Endothelial cell of umbilical vein (primary cell): ENCODE data around the gene SLC25A23. TPM values are rescaled to one million over a fixed set of nuclear protein-coding genes. Genes with fewer than 3 reads are reported as not detected.

Source experiments
- BruUV-seq: library from RNA; stranded (reverse); fragments of 400-500 nt; replicated peaks from 2 replicates; lab custom pipeline; 2021; lab: Mats Ljungman, UMichigan
- CTCF ChIA-PET: fragments of 300-600, 350-600 bp; sonication (Branson Sonifier 250); formaldehyde crosslinking; loops from one replicate; lab custom pipeline; 2021; ENCODE audit warnings: antibody characterized with exemption, inconsistent platforms; lab: Charles Lee
- POLR2A ChIA-PET: fragments of 300-600, 350-600 bp; sonication (Branson Sonifier 250); formaldehyde crosslinking; loops from one replicate; lab custom pipeline; 2021; ENCODE audit warnings: antibody characterized with exemption, inconsistent platforms; lab: Charles Lee
- DNase-seq: peaks from one replicate; pipeline ENCODE4 v3.0.0-alpha.2; 2011; ENCODE audit warnings: low read depth, low spot score
- FAIRE-seq: peaks from 2 replicates; lab custom pipeline; 2011; peaks lifted over from hg19 to GRCh38; lab: Jason Lieb, UNC
- H2AFZ ChIP-seq: 2 replicates; pipeline ENCODE4 v1.6.0; 2012; ENCODE audit warnings: low read depth, low read length, control low read depth, inconsistent platforms
- H3K27ac ChIP-seq: 2 replicates; pipeline ENCODE4 v1.5.1; 2011; ENCODE audit warnings: low read depth, mild to moderate bottlenecking, control low read depth, low read length, moderate library complexity; ENCODE audit not compliant: insufficient read depth
- H3K27me3 ChIP-seq, 2 experiments: 2 replicates each; pipeline versions ENCODE4 v1.6.0 to v1.6.1; 2011; ENCODE audit warnings: low read length in 2 of 2, mixed read lengths in 1 of 2; ENCODE audit not compliant: control insufficient read depth in 2 of 2, insufficient read depth in 2 of 2
- H3K36me3 ChIP-seq, 2 experiments: 2 replicates in 1 of 2; 3 replicates in 1 of 2; pipeline ENCODE4 v1.5.1; 2011; ENCODE audit warnings: low read length in 2 of 2, mild to moderate bottlenecking in 1 of 2, moderate library complexity in 1 of 2; ENCODE audit not compliant: control insufficient read depth in 2 of 2, insufficient read depth in 2 of 2; ENCODE audit errors: extremely low read depth in 1 of 2
- H3K4me1 ChIP-seq: 3 replicates; pipeline ENCODE4 v1.5.1; 2011; ENCODE audit warnings: mild to moderate bottlenecking, low read length; ENCODE audit not compliant: control insufficient read depth, insufficient read depth; ENCODE audit errors: extremely low read depth
- H3K4me2 ChIP-seq: 2 replicates; pipeline ENCODE4 v1.6.1; 2011; ENCODE audit warnings: low read length, control low read depth, mixed read lengths; ENCODE audit not compliant: insufficient read depth
- H3K4me3 ChIP-seq, 3 experiments: fragments of 200-600 bp in 1 of 3; sonication (generic), shearing (Covaris generic) in 1 of 3; replicated peaks in 1 of 3; 2 replicates each; pipeline ENCODE4 v1.5.1; 2011 to 2016; ENCODE audit warnings: control low read depth in 3 of 3, low read length in 3 of 3, mild to moderate bottlenecking in 2 of 3, inconsistent platforms in 1 of 3, low read depth in 1 of 3, moderate library complexity in 1 of 3; ENCODE audit not compliant: insufficient read depth in 1 of 3
- H3K79me2 ChIP-seq: 2 replicates; pipeline ENCODE4 v1.6.0; 2012; ENCODE audit warnings: low read length, inconsistent platforms; ENCODE audit not compliant: control insufficient read depth, insufficient read depth
- H3K9ac ChIP-seq: replicated peaks from 2 replicates; pipeline ENCODE3; 2011; ENCODE audit warnings: low read length, control low read depth; ENCODE audit not compliant: insufficient read depth; ENCODE audit errors: extremely low read depth
- H3K9me1 ChIP-seq: replicated peaks from 3 replicates; pipeline ENCODE4 v1.6.0; 2011; ENCODE audit warnings: mild to moderate bottlenecking, low read length; ENCODE audit not compliant: control insufficient read depth, insufficient read depth; ENCODE audit errors: extremely low read depth
- H3K9me3 ChIP-seq: replicated peaks from 2 replicates; pipeline ENCODE4 v1.5.1; 2012; ENCODE audit warnings: low read length, inconsistent platforms; ENCODE audit not compliant: control insufficient read depth, insufficient read depth
- H4K20me1 ChIP-seq: replicated peaks from 2 replicates; pipeline ENCODE3; 2011; ENCODE audit warnings: mild to moderate bottlenecking, low read length; ENCODE audit not compliant: control insufficient read depth, insufficient read depth; ENCODE audit errors: extremely low read depth
- CTCF ChIP-seq, 2 donors: IDR thresholded peaks; 1 replicate in 1 of 2; 2 replicates in 1 of 2; pipeline ENCODE4 v1.5.1; 2011; ENCODE audit warnings: low read length in 2 of 2, mild to moderate bottlenecking in 2 of 2, moderate library complexity in 2 of 2, control low read depth in 1 of 2, inconsistent platforms in 1 of 2, low read depth in 1 of 2; ENCODE audit not compliant: insufficient read depth in 1 of 2; ENCODE audit errors: extremely low read depth in 1 of 2
- EZH2 ChIP-seq: IDR thresholded peaks from 2 replicates; pipeline ENCODE4 v1.6.1; 2012; ENCODE audit warnings: borderline replicate concordance, low read depth, mild to moderate bottlenecking, moderate library complexity, low read length, inconsistent platforms; ENCODE audit not compliant: severe bottlenecking
- FOS ChIP-seq: IDR thresholded peaks from 2 replicates; pipeline ENCODE4 v1.6.1; 2011; ENCODE audit warnings: mild to moderate bottlenecking, low read length, moderate library complexity, borderline replicate concordance; ENCODE audit not compliant: insufficient read depth
- GATA2 ChIP-seq: IDR thresholded peaks from 2 replicates; pipeline ENCODE4 v1.7.0; 2011; ENCODE audit warnings: low read depth, mild to moderate bottlenecking, moderate library complexity, mixed read lengths, low read length; ENCODE audit not compliant: insufficient read length, insufficient read depth
- JUN ChIP-seq: IDR thresholded peaks from 2 replicates; pipeline ENCODE4 v1.6.1; 2011; ENCODE audit warnings: borderline replicate concordance, low read depth; ENCODE audit not compliant: insufficient read length, insufficient read depth
- MAX ChIP-seq: IDR thresholded peaks from 2 replicates; pipeline ENCODE4 v1.6.1; 2011; ENCODE audit not compliant: insufficient read depth, insufficient read length
- MYC ChIP-seq: IDR thresholded peaks from one replicate; pipeline ENCODE4 v1.6.1; 2011; ENCODE audit warnings: mild to moderate bottlenecking, low read depth, low read length
- POLR2A ChIP-seq: IDR thresholded peaks from 2 replicates; pipeline ENCODE4 v1.6.1; 2012; ENCODE audit warnings: low read depth, mild to moderate bottlenecking, control low read depth, low read length
- POLR2AphosphoS5 ChIP-seq: IDR thresholded peaks from 2 replicates; pipeline ENCODE4 v1.6.1; 2012; ENCODE audit warnings: low read depth, mild to moderate bottlenecking, control low read depth, low read length, moderate library complexity; ENCODE audit not compliant: insufficient read depth
- dilution Hi-C: fragments of 300-500 bp; cut with MboI; formaldehyde crosslinking; loops from one replicate; pipeline ENCODE4 v1.15.0; 2019; ENCODE audit warnings: low sequenced_read_pairs; ENCODE audit not compliant: extremely low pct_ligation_motif_present
- intact Hi-C: fragments of 100-400 bp; cut with micrococcal nuclease; formaldehyde crosslinking; loops from one replicate; pipeline ENCODE4 v1.10.0; 2022
- polyA plus RNA-seq, 4 experiments: library from polyadenylated mRNA; depleted of rRNA in 3 of 4; stranded (reverse) in 3 of 4; unstranded in 1 of 4; fragments of >200 nt; gene quantifications; 2 replicates each; pipeline versions ENCODE4 v1.2.1 to v1.2.3, GENCODE V29; 2011 to 2012; ENCODE audit warnings: missing spikeins in 1 of 4
- total RNA-seq: library from RNA; stranded (reverse); gene quantifications from 2 replicates; pipeline ENCODE4 v1.2.3, GENCODE V29; 2021

SLC25A23 gene
- total and polyA plus RNA-seq, 2 donors (not counting 3 experiments of a cell fraction or from before 2014, with no cell fraction given): 12.8 to 33.5 TPM

GRCh38 chr19:6424195-6424938, 35.2 kb downstream of the SLC25A23 start, which contains the start of gene KHSRP:
TSS of gene KHSRP (minus strand) at chr19:6424811. CDS start at chr19:6424701, 110 bp downstream.
- Histone ChIP-seq H3K79me2 (peaks cover 49% of the 10 kb centered on the region), H3K9me3 (no peaks in the 10 kb centered on the region), H3K9ac (peak within 1 kb of the TSS; percentile 84), H3K4me1 (peaks cover 8% of the 10 kb centered on the region), H3K9me1 (no peaks in the 10 kb centered on the region), H3K4me2 (peak within 1 kb of the TSS; percentile 87), H3K27me3 (no peaks in the 10 kb centered on the region), H4K20me1 (peaks cover 3% of the 10 kb centered on the region), H2AFZ (peak within 1 kb of the TSS; percentile 67), H3K4me3 (peak within 1 kb of the TSS; percentile 79 to 94 (median 80)), H3K36me3 (peaks cover 10 to 26% of the 10 kb centered on the region in 2 experiments), H3K27ac (peak within 1 kb of the TSS; percentile 6)
- dilution Hi-C loops (no loop called here), intact Hi-C loops (loop anchor here (5.0 to 10.0 kb wide), 3 partner anchors 260 to 377 kb away; partner anchors contain the start of genes GPR108 and TRIP10)
- DNase-seq (no peak), FAIRE-seq (no peak)
- TF ChIP-seq GATA2: no peak
- peak; percentile 57 for TF ChIP-seq POLR2AphosphoS5
- no peak for TF ChIP-seq EZH2
- POLR2A ChIA-PET: interaction anchor here (0.6 to 1.5 kb wide), 3 partner anchors 15 to 92 kb away, joined by 3 to 6 read pairs (median 4); partner anchors contain the start of gene ALKBH7
- CTCF ChIA-PET: interaction anchor here (0.8 to 1.5 kb wide), 7 partner anchors 12 to 376 kb away, joined by 3 to 5 read pairs (median 3); partner anchors contain the start of genes ALKBH7 and SLC25A23
- BruUV-seq: no TSS peak

- H2AFZ ChIP-seq: no peak overlapping the region
- peak overlapping the region; percentile 87 for H3K4me2 ChIP-seq
- peaks cover 8% of the 10 kb centered on the region for H3K4me1 ChIP-seq
- peaks cover 56% of the 10 kb centered on the region for H3K79me2 ChIP-seq
- peak; percentile 72 for FAIRE-seq
- H3K9me3 ChIP-seq: no peaks in the 10 kb centered on the region
- BruUV-seq: no TSS peak
- H3K9me1 ChIP-seq: no peaks in the 10 kb centered on the region
- no peaks in the 10 kb centered on the region for H3K27me3 ChIP-seq
- dilution Hi-C loops (no loop called here), intact Hi-C loops (loop anchor here (5.0 to 10.0 kb wide), 3 partner anchors 259 to 376 kb away; partner anchors contain the start of genes GPR108 and TRIP10)
- H3K4me3 ChIP-seq: peak overlapping the region; percentile 79 to 94 (median 80)
- ChIA-PET POLR2A (no interaction called here), CTCF (no interaction called here)
- H3K27ac ChIP-seq: peak overlapping the region; percentile 6
- H3K9ac ChIP-seq: peak overlapping the region; percentile 84
- DNase-seq: peak; percentile 57
- H4K20me1 ChIP-seq: peaks cover 3% of the 10 kb centered on the region
- no peak for TF ChIP-seq GATA2
- TF ChIP-seq FOS: no peak
- no peak for TF ChIP-seq POLR2AphosphoS5
- TF ChIP-seq EZH2: no peak
- no peak for TF ChIP-seq MAX
- TF ChIP-seq POLR2A: no peak
- no peak for TF ChIP-seq CTCF (IDR thresholded peaks at IDR 0.05; ENCODE audit: extremely low read depth in 1 of 2, insufficient read depth in 1 of 2, low read depth in 1 of 2, low read length in 2 of 2)
- TF ChIP-seq JUN: no peak
- TF ChIP-seq MYC: no peak
- H3K36me3 ChIP-seq: peaks cover 14 to 32% of the 10 kb centered on the region in 2 experiments
Observed at GRCh38 chr19:6423499-6424194, 35.9 kb downstream of the SLC25A23 start.
